Mesenchymal stem cell (in vitro differentiated cells and primary cell): ENCODE measurements around the gene ERFL.
"Not testable (repeated sequence)": the region's sequence is repeated elsewhere in the genome, so short reads cannot be mapped to it uniquely, and the experiment has no call there.

Experiments
- DNase-seq: peaks from one replicate; pipeline ENCODE4 v3.0.0-alpha.2; 2013
- H2AFZ ChIP-seq: one replicate; pipeline ENCODE4 v1.6.1; 2013; ENCODE audit warnings: low read depth, mild to moderate bottlenecking, control low read depth, inconsistent platforms, low read length, moderate library complexity
- H2AK5ac ChIP-seq: 2 replicates; pipeline ENCODE4 v1.6.1; 2013; ENCODE audit warnings: low read length, moderate library complexity, mild to moderate bottlenecking, inconsistent platforms; ENCODE audit not compliant: severe bottlenecking
- H2BK120ac ChIP-seq: one replicate; pipeline ENCODE4 v1.6.1; 2013; ENCODE audit warnings: low read depth, mild to moderate bottlenecking, inconsistent platforms, low read length, moderate library complexity
- H2BK12ac ChIP-seq, 2 experiments: one replicate each; pipeline ENCODE4 v1.6.1; 2013; ENCODE audit warnings: inconsistent platforms in 2 of 2, low read length in 2 of 2, mild to moderate bottlenecking in 2 of 2, moderate library complexity in 2 of 2, control low read depth in 1 of 2
- H2BK15ac ChIP-seq: one replicate; pipeline ENCODE4 v1.6.1; 2013; ENCODE audit warnings: mild to moderate bottlenecking, low read depth, inconsistent platforms; ENCODE audit not compliant: poor library complexity, severe bottlenecking
- H2BK5ac ChIP-seq: 2 replicates; pipeline ENCODE4 v1.6.1; 2013; ENCODE audit warnings: low read depth, mild to moderate bottlenecking, low read length, control low read depth, inconsistent platforms; ENCODE audit not compliant: poor library complexity, severe bottlenecking
- H3K14ac ChIP-seq, 2 experiments: one replicate each; pipeline ENCODE4 v1.6.1; 2013; ENCODE audit warnings: inconsistent platforms in 2 of 2, low read length in 2 of 2, control low read depth in 1 of 2, mild to moderate bottlenecking in 1 of 2, moderate library complexity in 1 of 2
- H3K18ac ChIP-seq, 2 experiments: one replicate each; pipeline ENCODE4 v1.6.1; 2013; ENCODE audit warnings: inconsistent platforms in 2 of 2, low read length in 2 of 2, control low read depth in 1 of 2, low read depth in 1 of 2, mild to moderate bottlenecking in 1 of 2
- H3K23ac ChIP-seq, 2 experiments: one replicate each; pipeline ENCODE4 v1.6.1; 2013; ENCODE audit warnings: inconsistent platforms in 2 of 2, low read length in 2 of 2, mild to moderate bottlenecking in 2 of 2, moderate library complexity in 2 of 2, control low read depth in 1 of 2
- H3K27ac ChIP-seq: 2 replicates; pipeline ENCODE4 v1.5.1; 2013; ENCODE audit warnings: mild to moderate bottlenecking, moderate library complexity, low read length, control low read depth, inconsistent platforms; ENCODE audit not compliant: poor library complexity, severe bottlenecking
- H3K27me3 ChIP-seq, 2 experiments: 2 replicates each; pipeline versions ENCODE4 v1.6.1 to v1.7.0; 2013; ENCODE audit warnings: low read length in 2 of 2, mild to moderate bottlenecking in 2 of 2, moderate library complexity in 2 of 2, control low read depth in 1 of 2, inconsistent platforms in 1 of 2; ENCODE audit not compliant: control insufficient read depth in 1 of 2, insufficient read depth in 1 of 2
- H3K36me3 ChIP-seq, 2 experiments: 2 replicates each; pipeline versions ENCODE4 v1.6.1 to v1.7.0; 2013; ENCODE audit warnings: low read length in 2 of 2, control low read depth in 1 of 2, inconsistent platforms in 1 of 2, low read depth in 1 of 2, mild to moderate bottlenecking in 1 of 2; ENCODE audit not compliant: insufficient read depth in 2 of 2, control insufficient read depth in 1 of 2
- H3K4ac ChIP-seq, 2 experiments: one replicate each; pipeline ENCODE4 v1.6.1; 2013; ENCODE audit warnings: inconsistent platforms in 2 of 2, low read length in 2 of 2, mild to moderate bottlenecking in 2 of 2, moderate library complexity in 2 of 2, control low read depth in 1 of 2, low read depth in 1 of 2
- H3K4me1 ChIP-seq: 2 replicates; pipeline ENCODE4 v1.6.1; 2013; ENCODE audit warnings: low read depth, low read length, control low read depth; ENCODE audit not compliant: control insufficient read depth, insufficient read depth
- H3K4me2 ChIP-seq: 2 replicates; pipeline ENCODE4 v1.6.1; 2013; ENCODE audit warnings: low read length, mild to moderate bottlenecking, inconsistent platforms; ENCODE audit not compliant: poor library complexity, severe bottlenecking
- H3K4me3 ChIP-seq, 2 experiments: 2 replicates each; pipeline versions ENCODE4 v1.5.1 to v1.7.0; 2013; ENCODE audit warnings: low read length in 2 of 2, mild to moderate bottlenecking in 2 of 2, control low read depth in 1 of 2, low read depth in 1 of 2; ENCODE audit not compliant: insufficient read depth in 1 of 2
- H3K79me1 ChIP-seq: replicated peaks from 2 replicates; pipeline ENCODE4 v1.6.1; 2013; ENCODE audit warnings: mild to moderate bottlenecking, control low read depth, low read length, inconsistent platforms; ENCODE audit not compliant: poor library complexity, severe bottlenecking
- H3K9ac ChIP-seq: 2 replicates; pipeline ENCODE4 v1.7.0; 2013; ENCODE audit warnings: mild to moderate bottlenecking, low read length, moderate library complexity
- H3K9me3 ChIP-seq: 2 replicates; pipeline ENCODE4 v1.7.0; 2013; ENCODE audit warnings: mild to moderate bottlenecking, low read length; ENCODE audit not compliant: control insufficient read depth
- H4K8ac ChIP-seq: one replicate; pipeline ENCODE4 v1.6.1; 2013; ENCODE audit warnings: inconsistent platforms, mild to moderate bottlenecking, low read length, moderate library complexity
- H4K91ac ChIP-seq: one replicate; pipeline ENCODE4 v1.6.1; 2013; ENCODE audit warnings: mild to moderate bottlenecking, low read length, inconsistent platforms
- WGBS: methylation state at CpG from one replicate; pipeline ENCODE4 v1.1.7; 2013; ENCODE audit warnings: mixed read lengths; 5-methylcytosine and 5-hydroxymethylcytosine counted together

ERFL gene

DNA sequence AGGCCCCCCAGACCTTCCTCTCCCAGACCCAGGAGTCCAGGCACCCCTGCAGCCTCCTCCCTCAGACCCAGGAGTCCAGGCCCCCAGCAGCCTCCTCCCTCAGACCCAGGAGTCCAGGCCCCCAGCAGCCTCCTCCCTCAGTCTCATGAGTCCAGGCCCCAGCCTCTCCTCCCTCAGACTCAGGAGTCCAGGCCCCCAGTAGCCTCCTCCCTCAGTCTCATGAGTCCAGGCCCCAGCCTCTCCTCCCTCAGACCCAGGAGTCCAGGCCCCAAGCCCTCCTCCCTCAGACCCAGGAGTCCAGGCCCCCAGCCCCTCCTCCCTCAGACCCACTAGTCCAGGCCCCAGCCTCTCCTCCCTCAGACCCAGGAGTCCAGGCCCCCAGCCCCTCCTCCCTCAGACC, 11.0 kb upstream of the ERFL start:
- H3K4me3 ChIP-seq, H2BK120ac ChIP-seq, H2BK15ac ChIP-seq, H3K27ac ChIP-seq, H3K9me3 ChIP-seq, H4K8ac ChIP-seq, H2BK5ac ChIP-seq, H2AK5ac ChIP-seq, H3K4me1 ChIP-seq, H3K36me3 ChIP-seq, DNase-seq, H2BK12ac ChIP-seq, H3K14ac ChIP-seq, H3K23ac ChIP-seq, H3K4me2 ChIP-seq, H3K9ac ChIP-seq, H3K79me1 ChIP-seq, H4K91ac ChIP-seq, H2AFZ ChIP-seq, H3K18ac ChIP-seq, H3K4ac ChIP-seq: not testable (repeated sequence)
- H3K27me3 ChIP-seq: peaks cover 29 to 31% of the 10 kb centered on the region in 2 experiments

- Histone ChIP-seq H3K36me3 (no peaks in the 10 kb centered on the region), H2AK5ac (no peak overlapping the region), H2AFZ (no peak overlapping the region), H3K4ac (no peak overlapping the region), H2BK15ac (no peak overlapping the region), H3K4me3 (no peak overlapping the region), H2BK12ac (no peak overlapping the region), H3K23ac (no peak overlapping the region), H3K27me3 (peaks cover 41 to 43% of the 10 kb centered on the region in 2 experiments), H3K27ac (no peak overlapping the region), H3K9me3 (no peaks in the 10 kb centered on the region), H2BK5ac (no peak overlapping the region), H3K18ac (no peak overlapping the region), H3K79me1 (no peaks in the 10 kb centered on the region), H4K91ac (no peak overlapping the region), H3K9ac (no peak overlapping the region), H3K4me2 (no peak overlapping the region), H2BK120ac (no peak overlapping the region), H3K14ac (no peak overlapping the region), H4K8ac (peak overlapping the region; percentile 39), H3K4me1 (peaks cover 9% of the 10 kb centered on the region)
- no peak for DNase-seq
- WGBS: 50% methylated on average over 21 of the region's 22 CpGs
These were observed 9.5 kb upstream of the ERFL start for GRCh38 chr19:41937525-41938468.

GRCh38 chr19:41936961-41937360, 8.7 kb upstream of the ERFL start:
- H4K8ac ChIP-seq: no peak overlapping the region
- peaks cover 49 to 52% of the 10 kb centered on the region in 2 experiments for H3K27me3 ChIP-seq
- no peak overlapping the region for H3K4ac ChIP-seq
- H3K4me3 ChIP-seq: no peak overlapping the region
- H2AFZ ChIP-seq: no peak overlapping the region
- no peak overlapping the region for H2BK15ac ChIP-seq
- H4K91ac ChIP-seq: no peak overlapping the region
- WGBS: 79% methylated on average over 14 of the region's 15 CpGs
- no peaks in the 10 kb centered on the region for H3K79me1 ChIP-seq
- no peak overlapping the region for H2BK5ac ChIP-seq
- H2BK120ac ChIP-seq: no peak overlapping the region
- no peak overlapping the region for H3K18ac ChIP-seq
- H2BK12ac ChIP-seq: no peak overlapping the region
- H3K9me3 ChIP-seq: no peaks in the 10 kb centered on the region
- no peak overlapping the region for H3K9ac ChIP-seq
- H2AK5ac ChIP-seq: no peak overlapping the region
- DNase-seq: no peak
- H3K36me3 ChIP-seq: no peaks in the 10 kb centered on the region
- H3K4me2 ChIP-seq: no peak overlapping the region
- H3K14ac ChIP-seq: no peak overlapping the region
- no peak overlapping the region for H3K23ac ChIP-seq
- H3K27ac ChIP-seq: no peak overlapping the region
- H3K4me1 ChIP-seq: peaks cover 9% of the 10 kb centered on the region

- no peak overlapping the region for H3K4me2 ChIP-seq
- no peaks in the 10 kb centered on the region for H3K79me1 ChIP-seq
- no peak overlapping the region for H2BK12ac ChIP-seq
- no peak overlapping the region for H3K27ac ChIP-seq
- H3K9me3 ChIP-seq: no peaks in the 10 kb centered on the region
- peaks cover 9% of the 10 kb centered on the region for H3K4me1 ChIP-seq
- no peak overlapping the region for H2BK120ac ChIP-seq
- peaks cover 54 to 55% of the 10 kb centered on the region in 2 experiments for H3K27me3 ChIP-seq
- H3K4me3 ChIP-seq: peak overlapping the region in 1 of 2 experiments; percentile 8
- H3K23ac ChIP-seq: no peak overlapping the region
- no peak overlapping the region for H2BK5ac ChIP-seq
- no peak overlapping the region for H2BK15ac ChIP-seq
- H2AFZ ChIP-seq: no peak overlapping the region
- no peak overlapping the region for H4K91ac ChIP-seq
- no peak overlapping the region for H3K4ac ChIP-seq
- no peaks in the 10 kb centered on the region for H3K36me3 ChIP-seq
- DNase-seq: no peak
- no peak overlapping the region for H3K9ac ChIP-seq
- no peak overlapping the region for H2AK5ac ChIP-seq
- WGBS: 87% methylated on average over 8 of the region's 8 CpGs
- peak overlapping the region in 1 of 2 experiments; percentile 41 for H3K14ac ChIP-seq
- H3K18ac ChIP-seq: no peak overlapping the region
- H4K8ac ChIP-seq: no peak overlapping the region
These were observed 8.2 kb upstream of the ERFL start for GRCh38 chr19:41936416-41936850.
